Stimulated activated naive B cell treated with anti-CD40 and anti-IgM and Interleukin-4, amounts not matched to agents 10 μg/mL and 1 μg/mL and 100 μg/mL, for 72 hours (primary cell): ENCODE measurements around the gene TMEM30B.

ENCODE experiments used
- ATAC-seq, 2 donors: fragments of 150-1000 bp; cut with Tn5 transposase; replicated peaks; 2 replicates each; pipeline ENCODE4 v1.10.0; 2021; ENCODE audit warnings: moderate library complexity in 1 of 2
- DNase-seq: peaks from one replicate; pipeline ENCODE4 v3.0.0; 2021
- H3K27ac Mint-ChIP-seq: one replicate; pipeline ENCODE4 v1.8.0; 2022; ENCODE audit warnings: mild to moderate bottlenecking, mixed read lengths
- H3K27me3 Mint-ChIP-seq, 2 donors: one replicate each; pipeline ENCODE4 v1.8.0; 2022; ENCODE audit warnings: mixed read lengths in 2 of 2
- H3K36me3 Mint-ChIP-seq, 2 donors: one replicate each; pipeline ENCODE4 v1.8.0; 2022; ENCODE audit warnings: mixed read lengths in 2 of 2, mild to moderate bottlenecking in 1 of 2
- H3K4me1 Mint-ChIP-seq, 2 donors: one replicate each; pipeline ENCODE4 v1.8.0; 2022; ENCODE audit warnings: mixed read lengths in 2 of 2, mild to moderate bottlenecking in 1 of 2
- H3K4me3 Mint-ChIP-seq, 2 donors: one replicate each; pipeline ENCODE4 v1.8.0; 2022; ENCODE audit warnings: mild to moderate bottlenecking in 2 of 2, mixed read lengths in 2 of 2, moderate library complexity in 1 of 2
- H3K9me3 Mint-ChIP-seq, 2 donors: one replicate each; pipeline ENCODE4 v1.8.0; 2022; ENCODE audit warnings: mixed read lengths in 2 of 2, mild to moderate bottlenecking in 1 of 2

Gene TMEM30B

GRCh38 chr14:61287196-61287595 is 6.1 kb upstream of the TMEM30B start:
- no peak overlapping the region for H3K4me3 Mint-ChIP-seq
- no peak for ATAC-seq
- H3K27ac Mint-ChIP-seq = no peak overlapping the region

DNA sequence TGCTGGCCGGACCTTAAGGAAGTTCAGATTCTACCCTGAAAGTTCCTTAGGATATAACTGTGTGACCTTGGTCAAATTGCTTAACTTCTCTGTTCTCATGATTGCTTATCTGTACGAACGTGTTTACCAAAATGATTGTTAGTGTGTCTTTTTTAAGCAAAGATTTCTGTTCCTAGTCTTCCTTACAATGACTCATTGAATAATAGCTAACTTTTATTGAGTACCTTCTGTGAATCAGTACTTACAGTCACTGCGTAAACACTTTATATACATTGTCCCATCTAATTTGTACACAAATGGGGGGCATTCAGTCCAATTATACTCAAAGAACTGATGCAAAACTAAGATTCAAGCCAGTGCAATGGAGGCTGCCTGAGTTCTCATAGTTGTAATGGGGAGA is 4.2 kb upstream of the TMEM30B start:
- Mint-ChIP-seq H3K9me3 (no peaks in the 10 kb centered on the region), H3K36me3 (peaks cover 0 to 3% of the 10 kb centered on the region in 2 donors), H3K27ac (no peak overlapping the region), H3K4me3 (no peak overlapping the region), H3K4me1 (peaks cover 7 to 9% of the 10 kb centered on the region in 2 donors), H3K27me3 (peaks cover 26 to 27% of the 10 kb centered on the region in 2 donors)
- ATAC-seq (no peak), DNase-seq (no peak)

More at GRCh38 chr14:61287196-61287595, 6.1 kb upstream of the TMEM30B start:
- no peaks in the 10 kb centered on the region for H3K36me3 Mint-ChIP-seq
- H3K4me1 Mint-ChIP-seq = no peaks in the 10 kb centered on the region
- H3K9me3 Mint-ChIP-seq = no peaks in the 10 kb centered on the region
- DNase-seq = no peak
- peaks cover 15 to 19% of the 10 kb centered on the region in 2 donors for H3K27me3 Mint-ChIP-seq

DNA sequence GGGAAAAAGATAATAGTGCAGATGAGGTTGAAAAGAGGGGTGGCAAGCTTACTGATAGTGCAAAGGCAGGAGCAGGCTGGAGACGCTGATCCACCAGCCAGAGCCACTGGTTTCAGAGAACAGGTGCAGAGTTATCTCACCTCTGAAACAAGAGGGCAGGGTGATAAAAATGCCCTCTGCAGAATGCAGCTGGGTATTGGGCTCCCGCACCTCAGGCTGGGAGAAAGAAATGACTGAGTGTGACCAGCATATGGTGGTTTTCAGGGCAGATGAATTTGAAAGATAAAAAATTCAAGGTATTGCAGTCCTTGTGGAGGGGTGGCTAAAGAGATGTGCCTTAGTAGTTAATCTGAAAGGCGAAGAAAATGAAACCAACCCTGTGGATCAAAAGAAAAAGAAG is 2.9 kb upstream of the TMEM30B start:
- Mint-ChIP-seq H3K4me1 (peaks cover 10 to 19% of the 10 kb centered on the region in 2 donors), H3K27ac (no peak overlapping the region), H3K27me3 (peaks cover 39 to 40% of the 10 kb centered on the region in 2 donors), H3K9me3 (no peaks in the 10 kb centered on the region), H3K36me3 (peaks cover 0 to 7% of the 10 kb centered on the region in 2 donors), H3K4me3 (no peak overlapping the region)
- ATAC-seq = no peak
- no peak for DNase-seq

DNA sequence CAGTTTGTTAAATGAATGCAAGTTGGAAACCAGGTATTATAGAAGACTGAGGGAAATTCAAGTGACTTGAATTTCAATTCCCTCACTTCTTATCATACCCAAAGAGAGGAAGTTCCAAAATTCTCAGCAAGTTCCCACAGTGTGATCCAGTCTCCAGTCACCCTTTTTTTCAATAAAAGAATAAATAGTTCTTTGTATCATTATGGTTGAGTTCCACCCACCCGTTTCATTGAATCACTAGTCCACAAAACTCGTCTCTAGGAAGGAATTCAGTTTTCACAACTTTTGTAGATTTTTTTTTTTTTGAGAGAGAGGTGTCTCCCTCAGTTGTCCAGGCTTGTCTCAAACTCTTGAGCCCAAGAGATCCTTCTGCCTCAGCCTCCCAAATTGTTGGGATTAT is 1.6 kb upstream of the TMEM30B start:
- ATAC-seq (no peak), DNase-seq (no peak)
- Mint-ChIP-seq H3K36me3 (peaks cover 0 to 7% of the 10 kb centered on the region in 2 donors), H3K27ac (no peak overlapping the region), H3K4me1 (peaks cover 10 to 19% of the 10 kb centered on the region in 2 donors), H3K27me3 (peaks cover 42 to 43% of the 10 kb centered on the region in 2 donors), H3K9me3 (no peaks in the 10 kb centered on the region), H3K4me3 (no peak overlapping the region)

DNA sequence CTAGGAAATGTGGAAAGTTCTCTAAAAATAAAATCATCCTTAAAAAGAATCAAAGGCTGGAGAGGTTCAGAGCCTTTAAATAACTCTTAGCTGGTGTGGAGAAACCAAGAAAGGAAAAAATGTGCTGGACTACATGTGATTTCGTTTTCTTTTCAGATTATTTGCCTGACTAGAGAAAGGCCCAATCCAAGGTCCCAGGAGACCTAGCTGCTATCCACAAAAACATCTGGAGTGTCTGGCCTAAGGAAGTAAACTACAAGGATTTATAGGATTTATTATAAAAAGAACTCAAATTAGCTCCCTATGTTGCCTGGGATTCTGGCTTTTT is 774 bp upstream of the TMEM30B start:
- Mint-ChIP-seq H3K4me1 (peaks cover 10 to 19% of the 10 kb centered on the region in 2 donors), H3K36me3 (peaks cover 0 to 7% of the 10 kb centered on the region in 2 donors), H3K9me3 (no peaks in the 10 kb centered on the region), H3K27me3 (peaks cover 38 to 42% of the 10 kb centered on the region in 2 donors), H3K27ac (no peak overlapping the region), H3K4me3 (no peak overlapping the region)
- ATAC-seq = no peak
- no peak for DNase-seq

GRCh38 chr14:61280526-61281185 is 482 bp downstream of the TMEM30B start:
- Mint-ChIP-seq H3K4me3 (peak overlapping the region; percentile 80 to 82), H3K27ac (peak overlapping the region; percentile 65), H3K9me3 (no peaks in the 10 kb centered on the region), H3K27me3 (peaks cover 40 to 42% of the 10 kb centered on the region in 2 donors), H3K4me1 (peaks cover 10 to 19% of the 10 kb centered on the region in 2 donors), H3K36me3 (peaks cover 0 to 7% of the 10 kb centered on the region in 2 donors)
- peak; percentile 78 to 80 for ATAC-seq
- peak; percentile 21 for DNase-seq

GRCh38 chr14:61280092-61280525 is 1.0 kb downstream of the TMEM30B start:
- H3K9me3 Mint-ChIP-seq = no peaks in the 10 kb centered on the region

DNA sequence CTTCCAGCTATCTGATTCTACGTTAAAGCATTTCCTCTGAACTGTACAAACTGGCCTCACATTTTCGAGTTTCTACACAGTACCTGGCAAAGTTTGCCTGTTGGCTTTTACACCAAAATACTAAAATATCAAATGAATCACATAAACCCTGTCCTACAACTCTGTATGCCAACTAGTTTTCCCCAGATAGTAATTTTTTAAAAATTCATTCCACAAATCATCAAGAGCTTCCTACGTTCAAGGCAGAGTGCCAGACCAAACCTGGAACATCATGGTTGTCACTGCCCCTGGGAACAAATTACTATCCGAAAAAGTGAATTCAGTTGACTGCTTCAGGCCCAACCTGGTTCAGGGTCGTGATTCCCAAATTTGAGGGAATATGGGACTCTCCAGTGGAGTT is 2.1 kb downstream of the TMEM30B start:
- no peaks in the 10 kb centered on the region for H3K9me3 Mint-ChIP-seq
- H3K27ac Mint-ChIP-seq = no peak overlapping the region
- H3K36me3 Mint-ChIP-seq = peaks cover 0 to 7% of the 10 kb centered on the region in 2 donors
- H3K4me3 Mint-ChIP-seq = no peak overlapping the region
- DNase-seq (no peak), ATAC-seq (no peak)
- H3K27me3 Mint-ChIP-seq = peaks cover 44% of the 10 kb centered on the region in 2 donors
- H3K4me1 Mint-ChIP-seq = peaks cover 10 to 19% of the 10 kb centered on the region in 2 donors

More at GRCh38 chr14:61280092-61280525, 1.0 kb downstream of the TMEM30B start:
- peaks cover 42% of the 10 kb centered on the region in 2 donors for H3K27me3 Mint-ChIP-seq
- H3K36me3 Mint-ChIP-seq = peaks cover 0 to 7% of the 10 kb centered on the region in 2 donors
- H3K4me1 Mint-ChIP-seq = peaks cover 10 to 19% of the 10 kb centered on the region in 2 donors
- peak overlapping the region; percentile 76 for H3K27ac Mint-ChIP-seq
- ATAC-seq = peak; percentile 6 to 14
- no peak for DNase-seq
- H3K4me3 Mint-ChIP-seq = peak overlapping the region; percentile 80 to 82

- DNase-seq (no peak), ATAC-seq (no peak)
- Mint-ChIP-seq H3K36me3 (peaks cover 0 to 7% of the 10 kb centered on the region in 2 donors), H3K9me3 (no peaks in the 10 kb centered on the region), H3K27ac (no peak overlapping the region), H3K27me3 (peaks cover 37 to 41% of the 10 kb centered on the region in 2 donors), H3K4me1 (peaks cover 10 to 19% of the 10 kb centered on the region in 2 donors), H3K4me3 (no peak overlapping the region)
Measured at GRCh38 chr14:61277784-61278183, 3.4 kb downstream of the TMEM30B start.

DNA sequence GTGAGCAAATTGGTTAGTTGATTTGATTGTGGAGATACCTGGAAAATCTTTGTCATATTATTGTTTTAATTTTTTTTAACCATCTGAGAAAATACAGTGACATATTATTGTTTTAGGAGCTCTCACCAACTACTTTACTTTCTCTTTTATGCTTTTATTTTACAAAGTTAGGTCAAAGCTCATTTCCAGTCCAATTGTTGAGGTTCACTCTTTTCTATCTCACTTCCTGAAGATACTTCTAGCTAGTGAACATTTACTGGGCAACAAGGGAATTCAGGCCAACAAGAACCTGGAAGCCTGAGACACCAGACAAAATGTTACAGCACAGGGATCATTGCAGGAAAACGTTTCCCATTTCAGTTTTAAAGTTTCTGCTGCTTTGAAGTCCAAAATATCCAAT is 3.9 kb downstream of the TMEM30B start:
- no peak for ATAC-seq
- peaks cover 0 to 7% of the 10 kb centered on the region in 2 donors for H3K36me3 Mint-ChIP-seq
- H3K9me3 Mint-ChIP-seq = no peaks in the 10 kb centered on the region
- H3K4me3 Mint-ChIP-seq = no peak overlapping the region
- DNase-seq = no peak
- peaks cover 10 to 19% of the 10 kb centered on the region in 2 donors for H3K4me1 Mint-ChIP-seq
- no peak overlapping the region for H3K27ac Mint-ChIP-seq
- H3K27me3 Mint-ChIP-seq = peaks cover 37 to 46% of the 10 kb centered on the region in 2 donors

DNA sequence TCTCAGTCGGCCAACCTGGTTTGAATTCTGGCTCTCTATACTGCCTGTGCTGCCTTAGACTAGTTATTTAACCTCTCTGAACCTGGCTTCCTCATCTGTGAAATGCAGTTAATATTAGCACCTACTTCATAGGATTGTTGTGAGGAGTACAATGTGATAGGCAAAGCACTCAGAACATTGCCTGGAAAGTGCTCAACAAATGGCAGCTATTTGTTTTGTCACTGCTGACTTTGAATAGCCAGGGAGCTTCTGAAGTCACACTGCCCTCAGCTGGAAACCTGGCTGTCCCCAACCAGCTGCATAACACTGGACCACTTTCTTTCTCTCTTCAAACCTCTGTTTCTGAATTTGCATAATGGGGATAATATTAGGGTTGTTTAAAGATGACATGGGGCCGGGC is 9.6 kb downstream of the TMEM30B start:
- DNase-seq (no peak), ATAC-seq (no peak)
- Mint-ChIP-seq H3K36me3 (no peaks in the 10 kb centered on the region), H3K4me3 (no peak overlapping the region), H3K27ac (no peak overlapping the region), H3K9me3 (no peaks in the 10 kb centered on the region), H3K4me1 (peaks cover 2 to 7% of the 10 kb centered on the region in 2 donors), H3K27me3 (peaks cover 27 to 47% of the 10 kb centered on the region in 2 donors)

- Mint-ChIP-seq H3K4me3 (no peak overlapping the region), H3K4me1 (peaks cover 2 to 7% of the 10 kb centered on the region in 2 donors), H3K27ac (no peak overlapping the region), H3K9me3 (no peaks in the 10 kb centered on the region), H3K27me3 (peaks cover 26 to 51% of the 10 kb centered on the region in 2 donors), H3K36me3 (no peaks in the 10 kb centered on the region)
- no peak for ATAC-seq
- DNase-seq = no peak
Measured at GRCh38 chr14:61270714-61271113, 10.4 kb downstream of the TMEM30B start.

DNA sequence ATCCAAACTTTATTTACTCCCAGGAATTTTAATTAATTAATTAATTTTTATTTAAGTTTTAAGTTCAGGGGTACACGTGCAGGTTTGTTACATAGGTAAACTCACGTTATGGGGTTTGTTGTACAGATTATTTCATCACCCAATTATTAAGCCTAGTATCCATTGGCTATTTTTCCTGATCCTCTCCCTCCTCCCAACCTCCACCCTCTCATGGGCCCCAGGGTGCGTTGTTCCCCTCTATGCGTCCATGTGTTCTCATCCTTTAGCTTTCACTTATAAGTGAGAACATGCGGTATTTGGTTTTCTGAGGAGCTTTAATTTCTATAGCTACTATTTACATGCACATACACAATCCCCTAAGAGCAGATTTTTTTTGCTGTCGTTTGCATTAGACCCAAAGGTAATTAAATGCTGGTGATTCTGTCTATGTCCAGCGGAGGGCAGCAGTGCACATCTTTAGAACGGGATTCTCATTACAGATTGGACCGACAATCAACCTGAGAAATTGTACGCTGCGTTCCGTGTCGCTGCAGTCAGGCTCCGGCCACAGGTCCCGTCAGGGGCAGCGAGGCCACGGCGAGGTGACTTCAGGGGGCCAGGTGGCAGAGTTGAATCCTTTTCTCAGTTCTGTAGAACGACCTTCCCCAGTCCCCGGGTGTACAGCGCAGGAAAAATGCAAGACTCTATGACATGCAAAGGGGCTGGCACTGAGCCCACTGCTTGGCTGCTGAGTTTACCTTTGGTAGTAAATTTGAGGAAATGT is 11.6 kb downstream of the TMEM30B start:
- DNase-seq = peak; percentile 51
- Mint-ChIP-seq H3K9me3 (no peaks in the 10 kb centered on the region), H3K4me3 (peak overlapping the region; percentile 39 to 73), H3K4me1 (peaks cover 2 to 7% of the 10 kb centered on the region in 2 donors), H3K36me3 (no peaks in the 10 kb centered on the region), H3K27ac (no peak overlapping the region), H3K27me3 (peaks cover 32 to 55% of the 10 kb centered on the region in 2 donors)
- peak; percentile 79 to 87 for ATAC-seq

DNA sequence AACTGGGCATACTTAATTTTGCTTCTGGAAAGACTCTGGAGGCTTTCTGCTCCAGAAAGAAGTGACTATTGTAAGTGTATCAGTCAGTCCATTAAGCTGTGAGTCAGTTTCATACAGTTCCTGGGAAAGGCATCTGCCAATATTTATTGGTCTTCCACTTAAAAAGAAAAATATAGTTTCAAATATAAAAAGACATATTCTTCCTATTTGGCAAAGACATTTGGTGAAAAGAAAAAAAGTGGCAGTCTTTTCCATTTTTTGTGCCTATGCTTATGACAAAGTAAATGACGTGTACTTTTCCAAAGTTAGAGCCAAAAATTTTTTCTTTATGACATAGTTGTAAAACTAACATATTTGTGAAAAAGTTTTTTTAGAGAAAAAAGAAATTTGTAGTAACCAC is 12.3 kb downstream of the TMEM30B start:
- H3K27me3 Mint-ChIP-seq = peaks cover 25 to 48% of the 10 kb centered on the region in 2 donors
- no peak overlapping the region for H3K27ac Mint-ChIP-seq
- H3K9me3 Mint-ChIP-seq = no peaks in the 10 kb centered on the region
- no peak overlapping the region for H3K4me3 Mint-ChIP-seq
- DNase-seq (no peak), ATAC-seq (no peak)
- H3K4me1 Mint-ChIP-seq = peaks cover 2 to 7% of the 10 kb centered on the region in 2 donors
- H3K36me3 Mint-ChIP-seq = no peaks in the 10 kb centered on the region
